Amniotic epithelial cell (primary cell): ENCODE measurements around the gene KRTAP16-1.

ENCODE experiments used
- DNase-seq: peaks from one replicate; pipeline ENCODE4 v3.0.0-alpha.2; 2010; ENCODE audit warnings: low read depth

The KRTAP16-1 gene

GRCh38 chr17:41329279-41329948, 20.3 kb upstream of the KRTAP16-1 start:
- DNase-seq, result peak; percentile 43

- no peak for DNase-seq
These were observed 19.1 kb upstream of the KRTAP16-1 start for GRCh38 chr17:41328207-41328606.

GRCh38 chr17:41327411-41328120, 18.5 kb upstream of the KRTAP16-1 start:
- no peak for DNase-seq

GRCh38 chr17:41326173-41327145, 17.4 kb upstream of the KRTAP16-1 start:
- no peak for DNase-seq

- DNase-seq, result no peak
These were observed 16.5 kb upstream of the KRTAP16-1 start for GRCh38 chr17:41325611-41326010.

GRCh38 chr17:41325126-41325525, 16.0 kb upstream of the KRTAP16-1 start:
- DNase-seq, result no peak

GRCh38 chr17:41324180-41325075, 15.3 kb upstream of the KRTAP16-1 start:
- DNase-seq, result peak; percentile 15

- DNase-seq, result no peak
These were observed 14.1 kb upstream of the KRTAP16-1 start for GRCh38 chr17:41322903-41323895.

GRCh38 chr17:41322094-41322902, 13.2 kb upstream of the KRTAP16-1 start:
- DNase-seq, result peak; percentile 70

GRCh38 chr17:41318231-41318630, 9.1 kb upstream of the KRTAP16-1 start:
- no peak for DNase-seq

GRCh38 chr17:41315814-41316445, 6.8 kb upstream of the KRTAP16-1 start:
- DNase-seq, result no peak

- no peak for DNase-seq
These were observed 6.2 kb upstream of the KRTAP16-1 start, which contains the start of gene KRTAP17-1 for GRCh38 chr17:41315204-41315794. TSS of gene KRTAP17-1 (minus strand) at chr17:41315710. CDS start at chr17:41315650, 60 bp downstream.

- no peak for DNase-seq
These were observed 2.0 kb upstream of the KRTAP16-1 start for GRCh38 chr17:41311111-41311510.

- DNase-seq, result no peak
These were observed 725 bp downstream of the KRTAP16-1 start for GRCh38 chr17:41308251-41308917.

GRCh38 chr17:41307647-41308046, 1.5 kb downstream of the KRTAP16-1 start:
- no peak for DNase-seq

- no peak for DNase-seq
These were observed 5.0 kb downstream of the KRTAP16-1 start for GRCh38 chr17:41304091-41304490.

GRCh38 chr17:41302981-41303380, 6.1 kb downstream of the KRTAP16-1 start:
- no peak for DNase-seq
